GM23338 (cell line): ENCODE data around the gene SUSD2. TPM values are rescaled to one million over a fixed set of nuclear protein-coding genes. Genes with fewer than 3 reads are reported as not detected.

Experiments used
- ATAC-seq: fragments of 200-7000 bp; cut with Tn5 transposase; 3 replicates; pipeline ENCODE4 v1.9.1; 2020
- DNase-seq: peaks from one replicate; pipeline ENCODE4 v3.0.0-alpha.2; 2015; ENCODE audit warnings: low spot score
- H2AFZ ChIP-seq: fragments of 200-600 bp; sonication (generic); 2 replicates; pipeline ENCODE4 v1.8.0; 2016; ENCODE audit warnings: antibody characterized with exemption, mild to moderate bottlenecking, moderate library complexity
- H3F3A ChIP-seq: fragments of 200-600 bp; sonication (generic); replicated peaks from 2 replicates; pipeline ENCODE4 v1.8.0; 2017; ENCODE audit warnings: antibody characterized with exemption, mixed run types, low read depth
- H3K27ac ChIP-seq: fragments of 200-600 bp; sonication (generic); 2 replicates; pipeline ENCODE4 v1.6.1; 2016; ENCODE audit warnings: low read depth
- H3K27me3 ChIP-seq: fragments of 200-600 bp; sonication (generic); 2 replicates; pipeline ENCODE4 v1.8.0; 2016; ENCODE audit warnings: mild to moderate bottlenecking, mixed run types, moderate library complexity; ENCODE audit not compliant: insufficient read depth
- H3K36me3 ChIP-seq: fragments of 200-600 bp; sonication (generic); 2 replicates; pipeline ENCODE4 v1.8.0; 2016; ENCODE audit warnings: mild to moderate bottlenecking; ENCODE audit not compliant: insufficient read depth
- H3K4me1 ChIP-seq: fragments of 200-600 bp; sonication (generic); 2 replicates; pipeline ENCODE4 v1.8.0; 2016; ENCODE audit warnings: mild to moderate bottlenecking, moderate library complexity; ENCODE audit not compliant: insufficient read depth
- H3K4me2 ChIP-seq: fragments of 200-600 bp; sonication (generic); 2 replicates; pipeline ENCODE4 v1.7.1; 2017; ENCODE audit warnings: mixed run types
- H3K4me3 ChIP-seq: fragments of 200-600 bp; sonication (generic); 2 replicates; pipeline ENCODE4 v1.6.1; 2016; ENCODE audit warnings: mixed run types
- H3K79me2 ChIP-seq: fragments of 200-600 bp; sonication (generic); replicated peaks from 2 replicates; pipeline ENCODE4 v1.8.0; 2017; ENCODE audit warnings: mild to moderate bottlenecking; ENCODE audit not compliant: insufficient read depth
- H3K9me2 ChIP-seq: fragments of 200-600 bp; sonication (generic); 2 replicates; pipeline ENCODE4 v1.8.0; 2017; ENCODE audit not compliant: insufficient read depth
- H4K20me1 ChIP-seq: fragments of 200-600 bp; sonication (generic); replicated peaks from 2 replicates; pipeline ENCODE4 v1.8.0; 2017; ENCODE audit warnings: mild to moderate bottlenecking; ENCODE audit not compliant: insufficient read depth
- H3K27ac Mint-ChIP-seq: 2 replicates; pipeline ENCODE4 v1.8.0; 2020; ENCODE audit warnings: inconsistent platforms, mild to moderate bottlenecking, moderate library complexity, mixed read lengths
- H3K27me3 Mint-ChIP-seq: 3 replicates; pipeline ENCODE4 v1.8.0; 2022; ENCODE audit warnings: low read depth, mild to moderate bottlenecking, moderate library complexity, mixed read lengths, inconsistent platforms; ENCODE audit not compliant: insufficient read depth, poor library complexity
- H3K36me3 Mint-ChIP-seq: 3 replicates; pipeline ENCODE4 v1.8.0; 2021; ENCODE audit warnings: low read depth, mild to moderate bottlenecking, inconsistent platforms, moderate library complexity, mixed read lengths
- H3K4me1 Mint-ChIP-seq: 3 replicates; pipeline ENCODE4 v1.8.0; 2020; ENCODE audit warnings: mild to moderate bottlenecking, inconsistent platforms, mixed read lengths
- H3K4me3 Mint-ChIP-seq: 3 replicates; pipeline ENCODE4 v1.8.0; 2021; ENCODE audit warnings: moderate library complexity, mild to moderate bottlenecking, inconsistent platforms, mixed read lengths
- H3K9me3 Mint-ChIP-seq: 3 replicates; pipeline ENCODE4 v1.8.0; 2020; ENCODE audit warnings: moderate library complexity, mild to moderate bottlenecking, inconsistent platforms, mixed read lengths
- CTCF ChIP-seq, 2 experiments: fragments of 200-600 bp in 1 of 2; sonication (generic) in 1 of 2; conservative IDR thresholded peaks; 2 replicates each; pipeline versions ENCODE4 v1.5.1 to v1.6.1; 2016 to 2017; ENCODE audit warnings: antibody characterized with exemption in 2 of 2, low read depth in 2 of 2, mild to moderate bottlenecking in 2 of 2, moderate library complexity in 1 of 2
- ETS1 ChIP-seq: IDR thresholded peaks from 2 replicates; pipeline ENCODE4 v1.6.1; 2016; ENCODE audit warnings: antibody characterized with exemption
- EZH2 ChIP-seq: fragments of 200-600 bp; sonication (generic); IDR thresholded peaks from one replicate; pipeline ENCODE4 v1.8.0; 2017; ENCODE audit warnings: antibody characterized with exemption, mild to moderate bottlenecking, low read depth; ENCODE audit not compliant: unreplicated experiment
- EZH2phosphoT487 ChIP-seq: fragments of 200-600 bp; sonication (generic); IDR thresholded peaks from one replicate; pipeline ENCODE4 v1.8.1; 2018; ENCODE audit warnings: antibody characterized with exemption; ENCODE audit not compliant: unreplicated experiment
- JUNB ChIP-seq: IDR thresholded peaks from one replicate; pipeline ENCODE4 v1.6.1; 2016; ENCODE audit warnings: antibody characterized with exemption; ENCODE audit not compliant: unreplicated experiment
- NANOG ChIP-seq: IDR thresholded peaks from 2 replicates; pipeline ENCODE4 v1.6.1; 2016; ENCODE audit warnings: antibody characterized with exemption, borderline replicate concordance
- POLR2AphosphoS5 ChIP-seq: IDR thresholded peaks from 2 replicates; pipeline ENCODE4 v1.6.1; 2016; ENCODE audit warnings: antibody characterized with exemption, low read depth
- REST ChIP-seq: IDR thresholded peaks from one replicate; pipeline ENCODE4 v1.6.1; 2018; ENCODE audit warnings: antibody characterized with exemption; ENCODE audit not compliant: unreplicated experiment
- polyA plus RNA-seq: library from polyadenylated mRNA; unstranded; fragments of >200 nt; fragmentation: Nextera tagmentation; extraction: Ambion mirVana; gene quantifications from 2 replicates; pipeline ENCODE4 v1.2.1, GENCODE V29; 2016
- total RNA-seq: library from RNA; depleted of rRNA; stranded (reverse); fragments of >200 nt; shearing (Covaris generic); gene quantifications from 2 replicates; pipeline ENCODE4 v1.2.3, GENCODE V29; 2014
- TF ChIP-seq, protein P1 (sequence below): fragments of 250-450 bp; sonication (Bioruptor Pico); IDR thresholded peaks from 2 replicates; pipeline ENCODE4 v1.5.0; 2020; ENCODE audit warnings: mild to moderate bottlenecking, moderate library complexity

Gene SUSD2
- total and polyA plus RNA-seq, 2 experiments from 2014 or later: 0.74 to 2.1 TPM

DNA sequence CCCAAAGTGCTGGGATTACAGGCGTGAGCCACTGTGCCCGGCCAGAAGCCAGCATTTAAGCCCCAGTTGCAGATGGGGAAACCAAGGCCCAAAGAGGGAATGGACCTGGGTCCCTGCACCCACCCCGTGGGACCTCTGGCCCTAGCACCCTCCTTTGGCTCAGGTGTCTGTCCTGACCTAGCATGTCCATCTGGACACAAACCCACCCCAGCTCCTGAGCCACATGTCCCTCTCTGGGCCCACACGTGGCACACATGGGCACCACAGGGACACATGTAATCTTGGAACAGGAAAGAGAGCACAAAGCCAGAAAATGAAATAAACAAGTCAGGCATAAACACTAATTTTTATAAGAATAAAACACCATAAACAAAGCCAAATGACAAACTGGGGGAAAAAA lies 54.0 kb downstream of the SUSD2 start (continued):
- no peak for TF ChIP-seq REST

GRCh38 chr22:24236656-24237055 lies 55.4 kb downstream of the SUSD2 start:
- H3K9me2 ChIP-seq: no peaks in the 10 kb centered on the region
- no peaks in the 10 kb centered on the region for H3K9me3 Mint-ChIP-seq
- no peaks in the 10 kb centered on the region for H3K4me1 ChIP-seq
- H3K36me3 ChIP-seq: no peaks in the 10 kb centered on the region
- H3K79me2 ChIP-seq: no peaks in the 10 kb centered on the region
- H3K27ac ChIP-seq: no peak overlapping the region
- no peak overlapping the region for H3K4me2 ChIP-seq
- no peaks in the 10 kb centered on the region for H3K27me3 ChIP-seq
- H3K4me3 ChIP-seq: no peak overlapping the region
- H3K36me3 Mint-ChIP-seq: no peaks in the 10 kb centered on the region
- H3K27me3 Mint-ChIP-seq: peaks cover 11% of the 10 kb centered on the region
- H2AFZ ChIP-seq: no peak overlapping the region
- no peaks in the 10 kb centered on the region for H3F3A ChIP-seq
- H3K27ac Mint-ChIP-seq: no peak overlapping the region
- no peak for ATAC-seq
- H3K4me3 Mint-ChIP-seq: no peak overlapping the region
- H4K20me1 ChIP-seq: no peaks in the 10 kb centered on the region
- no peaks in the 10 kb centered on the region for H3K4me1 Mint-ChIP-seq
- no peak for DNase-seq
- TF ChIP-seq CTCF (conservative IDR thresholded peaks at IDR 0.05; ENCODE audit: low read depth in 2 of 2): no peak
- no peak for TF ChIP-seq REST
- TF ChIP-seq, protein P1, sequence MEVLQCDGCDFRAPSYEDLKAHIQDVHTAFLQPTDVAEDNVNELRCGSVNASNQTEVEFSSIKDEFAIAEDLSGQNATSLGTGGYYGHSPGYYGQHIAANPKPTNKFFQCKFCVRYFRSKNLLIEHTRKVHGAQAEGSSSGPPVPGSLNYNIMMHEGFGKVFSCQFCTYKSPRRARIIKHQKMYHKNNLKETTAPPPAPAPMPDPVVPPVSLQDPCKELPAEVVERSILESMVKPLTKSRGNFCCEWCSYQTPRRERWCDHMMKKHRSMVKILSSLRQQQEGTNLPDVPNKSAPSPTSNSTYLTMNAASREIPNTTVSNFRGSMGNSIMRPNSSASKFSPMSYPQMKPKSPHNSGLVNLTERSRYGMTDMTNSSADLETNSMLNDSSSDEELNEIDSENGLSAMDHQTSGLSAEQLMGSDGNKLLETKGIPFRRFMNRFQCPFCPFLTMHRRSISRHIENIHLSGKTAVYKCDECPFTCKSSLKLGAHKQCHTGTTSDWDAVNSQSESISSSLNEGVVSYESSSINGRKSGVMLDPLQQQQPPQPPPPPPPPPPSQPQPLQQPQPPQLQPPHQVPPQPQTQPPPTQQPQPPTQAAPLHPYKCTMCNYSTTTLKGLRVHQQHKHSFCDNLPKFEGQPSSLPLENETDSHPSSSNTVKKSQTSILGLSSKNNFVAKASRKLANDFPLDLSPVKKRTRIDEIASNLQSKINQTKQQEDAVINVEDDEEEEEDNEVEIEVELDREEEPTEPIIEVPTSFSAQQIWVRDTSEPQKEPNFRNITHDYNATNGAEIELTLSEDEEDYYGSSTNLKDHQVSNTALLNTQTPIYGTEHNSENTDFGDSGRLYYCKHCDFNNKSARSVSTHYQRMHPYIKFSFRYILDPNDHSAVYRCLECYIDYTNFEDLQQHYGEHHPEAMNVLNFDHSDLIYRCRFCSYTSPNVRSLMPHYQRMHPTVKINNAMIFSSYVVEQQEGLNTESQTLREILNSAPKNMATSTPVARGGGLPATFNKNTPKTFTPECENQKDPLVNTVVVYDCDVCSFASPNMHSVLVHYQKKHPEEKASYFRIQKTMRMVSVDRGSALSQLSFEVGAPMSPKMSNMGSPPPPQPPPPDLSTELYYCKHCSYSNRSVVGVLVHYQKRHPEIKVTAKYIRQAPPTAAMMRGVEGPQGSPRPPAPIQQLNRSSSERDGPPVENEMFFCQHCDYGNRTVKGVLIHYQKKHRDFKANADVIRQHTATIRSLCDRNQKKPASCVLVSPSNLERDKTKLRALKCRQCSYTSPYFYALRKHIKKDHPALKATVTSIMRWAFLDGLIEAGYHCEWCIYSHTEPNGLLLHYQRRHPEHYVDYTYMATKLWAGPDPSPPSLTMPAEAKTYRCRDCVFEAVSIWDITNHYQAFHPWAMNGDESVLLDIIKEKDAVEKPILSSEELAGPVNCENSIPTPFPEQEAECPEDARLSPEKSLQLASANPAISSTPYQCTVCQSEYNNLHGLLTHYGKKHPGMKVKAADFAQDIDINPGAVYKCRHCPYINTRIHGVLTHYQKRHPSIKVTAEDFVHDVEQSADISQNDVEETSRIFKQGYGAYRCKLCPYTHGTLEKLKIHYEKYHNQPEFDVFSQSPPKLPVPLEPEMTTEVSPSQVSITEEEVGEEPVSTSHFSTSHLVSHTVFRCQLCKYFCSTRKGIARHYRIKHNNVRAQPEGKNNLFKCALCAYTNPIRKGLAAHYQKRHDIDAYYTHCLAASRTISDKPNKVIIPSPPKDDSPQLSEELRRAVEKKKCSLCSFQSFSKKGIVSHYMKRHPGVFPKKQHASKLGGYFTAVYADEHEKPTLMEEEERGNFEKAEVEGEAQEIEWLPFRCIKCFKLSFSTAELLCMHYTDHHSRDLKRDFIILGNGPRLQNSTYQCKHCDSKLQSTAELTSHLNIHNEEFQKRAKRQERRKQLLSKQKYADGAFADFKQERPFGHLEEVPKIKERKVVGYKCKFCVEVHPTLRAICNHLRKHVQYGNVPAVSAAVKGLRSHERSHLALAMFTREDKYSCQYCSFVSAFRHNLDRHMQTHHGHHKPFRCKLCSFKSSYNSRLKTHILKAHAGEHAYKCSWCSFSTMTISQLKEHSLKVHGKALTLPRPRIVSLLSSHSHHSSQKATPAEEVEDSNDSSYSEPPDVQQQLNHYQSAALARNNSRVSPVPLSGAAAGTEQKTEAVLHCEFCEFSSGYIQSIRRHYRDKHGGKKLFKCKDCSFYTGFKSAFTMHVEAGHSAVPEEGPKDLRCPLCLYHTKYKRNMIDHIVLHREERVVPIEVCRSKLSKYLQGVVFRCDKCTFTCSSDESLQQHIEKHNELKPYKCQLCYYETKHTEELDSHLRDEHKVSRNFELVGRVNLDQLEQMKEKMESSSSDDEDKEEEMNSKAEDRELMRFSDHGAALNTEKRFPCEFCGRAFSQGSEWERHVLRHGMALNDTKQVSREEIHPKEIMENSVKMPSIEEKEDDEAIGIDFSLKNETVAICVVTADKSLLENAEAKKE (CRISPR knock-in tag): no peak
- TF ChIP-seq EZH2: no peak
- no peak for TF ChIP-seq ETS1
- TF ChIP-seq EZH2phosphoT487: no peak
- no peak for TF ChIP-seq JUNB
- no peak for TF ChIP-seq NANOG
- no peak for TF ChIP-seq POLR2AphosphoS5
